Neural cell (in vitro differentiated cells): ENCODE data around the gene F11R.
"Not testable (repeated sequence)": the region's sequence is repeated elsewhere in the genome, so short reads cannot be mapped to it uniquely, and the experiment has no call there.

Source experiments
- CTCF ChIP-seq: fragments of 450-650 bp; IDR thresholded peaks from 2 replicates; pipeline ENCODE4 v1.5.1; 2014; ENCODE audit warnings: antibody characterized with exemption, mild to moderate bottlenecking, moderate library complexity; ENCODE audit not compliant: poor library complexity, severe bottlenecking
- EP300 ChIP-seq: fragments of 450-650 bp; conservative IDR thresholded peaks from 2 replicates; pipeline ENCODE4 v1.6.1; 2014; ENCODE audit warnings: antibody characterized with exemption, mild to moderate bottlenecking, moderate library complexity; ENCODE audit not compliant: poor library complexity, severe bottlenecking
- EZH2 ChIP-seq: fragments of 200-600, 300-800 bp; shearing (Covaris generic), sonication (generic); IDR thresholded peaks from 2 replicates; pipeline ENCODE4 v1.6.1; 2014; ENCODE audit warnings: antibody characterized with exemption, low read length, borderline replicate concordance, mild to moderate bottlenecking; ENCODE audit not compliant: insufficient read depth, poor library complexity, severe bottlenecking
- POLR2AphosphoS5 ChIP-seq: IDR thresholded peaks from 2 replicates; pipeline ENCODE4 v1.6.1; 2012
- RAD21 ChIP-seq: fragments of 450-650 bp; conservative IDR thresholded peaks from 2 replicates; pipeline ENCODE4 v1.6.1; 2014; ENCODE audit warnings: antibody characterized with exemption, mild to moderate bottlenecking, moderate library complexity
- REST ChIP-seq: IDR thresholded peaks from 2 replicates; pipeline ENCODE4 v1.6.1; 2012; ENCODE audit warnings: borderline replicate concordance
- SMC3 ChIP-seq: fragments of 450-650 bp; conservative IDR thresholded peaks from 2 replicates; pipeline ENCODE4 v1.6.1; 2014; ENCODE audit warnings: antibody characterized with exemption, mild to moderate bottlenecking, moderate library complexity; ENCODE audit not compliant: poor library complexity
- TAF1 ChIP-seq: IDR thresholded peaks from 2 replicates; pipeline ENCODE4 v1.6.1; 2012; ENCODE audit warnings: low read depth

- not testable (repeated sequence) for TF ChIP-seq CTCF, TAF1, EP300, REST, POLR2AphosphoS5, EZH2, RAD21, SMC3
These were observed 1.8 kb downstream of the F11R start for GRCh38 chr1:161019111-161019660.
